SK-N-SH (cell line): ENCODE measurements around the gene KEAP1. TPM values are rescaled to one million over a fixed set of nuclear protein-coding genes. Genes with fewer than 3 reads are reported as not detected.

ENCODE experiments used
- CTCF ChIA-PET: fragments of 300-600, 350-600 bp; formaldehyde crosslinking; extraction: SDS; loops from one replicate; lab custom pipeline; 2021; lab: Yijun Ruan, JAX
- POLR2A ChIA-PET: fragments of 350-600 bp; sonication (Branson Sonifier 250); formaldehyde crosslinking; extraction: SDS; loops from one replicate; lab custom pipeline; 2020; ENCODE audit warnings: antibody characterized with exemption, inconsistent platforms; lab: Yijun Ruan, JAX
- DNase-seq: peaks from one replicate; pipeline ENCODE4 v3.0.0; 2012
- H2AFZ ChIP-seq: fragments of 200-600 bp; sonication (generic); 2 replicates; pipeline ENCODE4 v1.8.1; 2016; ENCODE audit warnings: antibody characterized with exemption, mild to moderate bottlenecking, low read depth
- H3F3A ChIP-seq: fragments of 200-600 bp; sonication (generic); replicated peaks from 2 replicates; pipeline ENCODE3; 2016; ENCODE audit warnings: antibody characterized with exemption, mild to moderate bottlenecking; ENCODE audit not compliant: insufficient read depth
- H3K27ac ChIP-seq, 2 experiments: fragments of 200-500 bp in 1 of 2; fragments of 200-600 bp in 1 of 2; sonication (Bioruptor generic) in 1 of 2; sonication (generic), shearing (Covaris generic) in 1 of 2; 2 replicates each; pipeline versions ENCODE4 v1.5.1 to v1.6.1; 2014 to 2016; ENCODE audit warnings: low read depth in 2 of 2, inconsistent platforms in 1 of 2, low read length in 1 of 2, mild to moderate bottlenecking in 1 of 2, mixed read lengths in 1 of 2
- H3K27me3 ChIP-seq: fragments of 200-600 bp; sonication (generic), shearing (Covaris generic); 2 replicates; pipeline ENCODE4 v1.6.1; 2016; ENCODE audit warnings: mixed run types; ENCODE audit not compliant: insufficient read depth
- H3K36me3 ChIP-seq, 2 experiments: fragments of 200-500 bp in 1 of 2; fragments of 200-600 bp in 1 of 2; sonication (Bioruptor generic) in 1 of 2; sonication (generic) in 1 of 2; replicated peaks in 1 of 2; 2 replicates each; pipeline versions ENCODE3 to v1.5.1; 2014 to 2016; ENCODE audit warnings: low read length in 1 of 2, mild to moderate bottlenecking in 1 of 2; ENCODE audit not compliant: insufficient read depth in 2 of 2, control insufficient read depth in 1 of 2
- H3K4me1 ChIP-seq, 2 experiments: fragments of 200-500 bp in 1 of 2; fragments of 200-600 bp in 1 of 2; sonication (Bioruptor generic) in 1 of 2; sonication (generic), shearing (Covaris generic) in 1 of 2; 2 replicates each; pipeline versions ENCODE4 v1.5.1 to v1.6.1; 2014 to 2016; ENCODE audit warnings: low read depth in 1 of 2, low read length in 1 of 2, mixed run types in 1 of 2; ENCODE audit not compliant: insufficient read depth in 2 of 2, control insufficient read depth in 1 of 2
- H3K4me2 ChIP-seq: fragments of 200-600 bp; sonication (generic), shearing (Covaris generic); 2 replicates; pipeline ENCODE4 v1.6.1; 2017; ENCODE audit warnings: mixed run types
- H3K4me3 ChIP-seq, 2 experiments: fragments of 200-500 bp in 1 of 2; fragments of 200-600 bp in 1 of 2; sonication (Bioruptor generic) in 1 of 2; sonication (generic), shearing (Covaris generic) in 1 of 2; 2 replicates each; pipeline versions ENCODE4 v1.5.1 to v1.8.1; 2014 to 2016; ENCODE audit warnings: low read depth in 2 of 2, inconsistent platforms in 1 of 2, low read length in 1 of 2, mild to moderate bottlenecking in 1 of 2, mixed read lengths in 1 of 2, moderate library complexity in 1 of 2
- H3K79me2 ChIP-seq: fragments of 200-600 bp; sonication (generic); 2 replicates; pipeline ENCODE4 v1.8.1; 2017; ENCODE audit warnings: mild to moderate bottlenecking; ENCODE audit not compliant: insufficient read depth
- H3K9ac ChIP-seq: fragments of 200-600 bp; sonication (generic); 2 replicates; pipeline ENCODE4 v1.6.1; 2017; ENCODE audit warnings: mixed run types
- H3K9me2 ChIP-seq: fragments of 200-600 bp; sonication (generic); 2 replicates; pipeline ENCODE4 v1.6.1; 2017; ENCODE audit warnings: mixed run types
- H3K9me3 ChIP-seq: fragments of 200-600 bp; sonication (generic); 2 replicates; pipeline ENCODE4 v1.6.1; 2017; ENCODE audit warnings: mixed run types, mild to moderate bottlenecking, moderate library complexity
- H4K20me1 ChIP-seq: fragments of 200-600 bp; sonication (generic); 2 replicates; pipeline ENCODE4 v1.6.1; 2017; ENCODE audit warnings: mild to moderate bottlenecking, mixed run types; ENCODE audit not compliant: insufficient read depth
- CHD2 ChIP-seq: fragments of 150-350 bp; IDR thresholded peaks from 2 replicates; pipeline ENCODE4 v1.6.1; 2018; ENCODE audit warnings: low read length; ENCODE audit not compliant: partially characterized antibody
- CTCF ChIP-seq: fragments of 200-600 bp; sonication (generic); IDR thresholded peaks from 2 replicates; pipeline ENCODE4 v1.6.1; 2017; ENCODE audit warnings: antibody characterized with exemption, mild to moderate bottlenecking, moderate library complexity
- ELF1 ChIP-seq: IDR thresholded peaks from 2 replicates; pipeline ENCODE4 v1.4.0; 2012
- EZH2phosphoT487 ChIP-seq: fragments of 200-600 bp; sonication (generic); IDR thresholded peaks from 2 replicates; pipeline ENCODE4 v1.6.1; 2017; ENCODE audit warnings: low read depth, mixed run types, mild to moderate bottlenecking, antibody characterized with exemption, moderate library complexity, borderline replicate concordance
- FOXJ3 ChIP-seq: sonication (generic); formaldehyde crosslinking; IDR thresholded peaks from 2 replicates; pipeline ENCODE4 v1.5.1; 2020; ENCODE audit warnings: mild to moderate bottlenecking, missing genetic modification reagents
- IRF3 ChIP-seq: fragments of 150-350 bp; IDR thresholded peaks from 2 replicates; pipeline ENCODE4 v1.6.1; 2016; ENCODE audit warnings: mild to moderate bottlenecking, low read depth, low read length
- MAX ChIP-seq: IDR thresholded peaks from 2 replicates; pipeline ENCODE4 v1.4.0; 2012; ENCODE audit warnings: low read depth
- MEF2A ChIP-seq: IDR thresholded peaks from 2 replicates; pipeline ENCODE4 v1.4.0; 2012; ENCODE audit warnings: low read depth, borderline replicate concordance
- MXI1 ChIP-seq: IDR thresholded peaks from 2 replicates; pipeline ENCODE4 v1.6.1; 2012; ENCODE audit warnings: mild to moderate bottlenecking, low read depth, low read length, improper control_type of control experiment
- NRF1 ChIP-seq: IDR thresholded peaks from 2 replicates; pipeline ENCODE4 v1.6.1; 2012; ENCODE audit warnings: low read depth, mild to moderate bottlenecking, low read length
- RAD21 ChIP-seq: IDR thresholded peaks from 2 replicates; pipeline ENCODE4 v1.6.1; 2012; ENCODE audit warnings: mild to moderate bottlenecking, low read length
- RCOR1 ChIP-seq: fragments of 150-350 bp; IDR thresholded peaks from 2 replicates; pipeline ENCODE4 v1.6.1; 2017; ENCODE audit warnings: antibody characterized with exemption, low read length
- RFX5 ChIP-seq: IDR thresholded peaks from 2 replicates; pipeline ENCODE4 v1.6.1; 2012; ENCODE audit warnings: mild to moderate bottlenecking, improper control_type of control experiment, low read length
- RXRA ChIP-seq: IDR thresholded peaks from 2 replicates; pipeline ENCODE4 v1.4.0; 2012; ENCODE audit warnings: low read depth, mild to moderate bottlenecking, borderline replicate concordance
- TEAD4 ChIP-seq: IDR thresholded peaks from 2 replicates; pipeline ENCODE4 v1.4.0; 2012; ENCODE audit warnings: mild to moderate bottlenecking, borderline replicate concordance; ENCODE audit not compliant: insufficient read depth
- YY1 ChIP-seq: IDR thresholded peaks from 2 replicates; pipeline ENCODE4 v1.4.0; 2012; ENCODE audit warnings: low read depth, mild to moderate bottlenecking
- WGBS: methylation state at CpG from one replicate; pipeline ENCODE4 v1.1.6; 2017; ENCODE audit warnings: low lambda C conversion rate; 5-methylcytosine and 5-hydroxymethylcytosine counted together
- polyA plus RNA-seq, 3 experiments: library from polyadenylated mRNA; depleted of rRNA; stranded (reverse); fragments of >200 nt; gene quantifications; 2 replicates each; pipeline ENCODE4 v1.2.3, GENCODE V29; 2012

Gene KEAP1
- polyA plus RNA-seq, 1 of the 3 experiments (the other 2 are of a cell fraction): 72.9 TPM

GRCh38 chr19:10454267-10454666 lies 48.9 kb downstream of the KEAP1 start:
- Histone ChIP-seq H3K9ac (no peak overlapping the region), H2AFZ (no peak overlapping the region), H3K36me3 (no peaks in the 10 kb centered on the region), H3K4me2 (no peak overlapping the region), H3K27ac (no peak overlapping the region), H3F3A (no peaks in the 10 kb centered on the region), H3K4me1 (peaks cover 0 to 12% of the 10 kb centered on the region in 2 experiments; a peak in 1 of 4 replicates), H3K9me2 (no peaks in the 10 kb centered on the region), H3K4me3 (no peak overlapping the region), H3K27me3 (no peaks in the 10 kb centered on the region), H3K9me3 (no peaks in the 10 kb centered on the region), H3K79me2 (no peaks in the 10 kb centered on the region), H4K20me1 (no peaks in the 10 kb centered on the region)
- WGBS: 43% methylated on average over 2 of the region's 5 CpGs
- TF ChIP-seq ELF1 (no peak), IRF3 (no peak), MXI1 (peak; percentile 53; the same call in 1 of the 2 replicates), RAD21 (no peak), CHD2 (no peak), EZH2phosphoT487 (no peak), MAX (no peak), RFX5 (peak; percentile 98), NRF1 (no peak), CTCF (no peak), FOXJ3 (no peak), TEAD4 (no peak)
- peak; percentile 86 for DNase-seq
- ChIA-PET POLR2A (no interaction called here), CTCF (interaction anchor here (0.7 to 2.1 kb wide), 6 partner anchors 10 to 49 kb away, joined by 3 to 9 read pairs (median 4); no protein-coding TSS in a partner anchor)

GRCh38 chr19:10453852-10454251 lies 49.3 kb downstream of the KEAP1 start:
- H4K20me1 ChIP-seq: no peaks in the 10 kb centered on the region
- WGBS: 100% methylated on average over 1 of the region's 4 CpGs
- no peak overlapping the region for H3K9ac ChIP-seq
- ChIA-PET CTCF (interaction anchor here (0.7 to 2.1 kb wide), 7 partner anchors 9 to 184 kb away, joined by 3 to 9 read pairs (median 4); no protein-coding TSS in a partner anchor), POLR2A (no interaction called here)
- no peak overlapping the region for H3K4me3 ChIP-seq
- no peak for DNase-seq
- H3K36me3 ChIP-seq: no peaks in the 10 kb centered on the region
- H3F3A ChIP-seq: no peaks in the 10 kb centered on the region
- peaks cover 0 to 12% of the 10 kb centered on the region in 2 experiments; a peak in 1 of 4 replicates for H3K4me1 ChIP-seq
- no peaks in the 10 kb centered on the region for H3K9me2 ChIP-seq
- TF ChIP-seq MEF2A (no peak), RCOR1 (no peak), EZH2phosphoT487 (no peak), RXRA (no peak), YY1 (no peak), CTCF (no peak)
- H3K27ac ChIP-seq: no peak overlapping the region
- H3K27me3 ChIP-seq: no peaks in the 10 kb centered on the region
- H3K4me2 ChIP-seq: no peak overlapping the region
- H2AFZ ChIP-seq: no peak overlapping the region
- H3K79me2 ChIP-seq: no peaks in the 10 kb centered on the region
- H3K9me3 ChIP-seq: no peaks in the 10 kb centered on the region
